Spleen (tissue), 11 donors: ENCODE data around the gene VMO1. TPM values are rescaled to one million over a fixed set of nuclear protein-coding genes. Genes with fewer than 3 reads are reported as not detected.
A peak's percentile ranks its signal among the peaks of the same experiment; 100 is the strongest.

Experiments
- DNase-seq: peaks from one replicate; pipeline ENCODE4 v3.0.0-alpha.2; 2020
- H3K27ac ChIP-seq, 8 donors: fragments of 200-600 bp; sonication (generic) in 7 of 8; 1 replicate in 4 of 8; 2 replicates in 4 of 8; pipeline versions ENCODE4 v1.5.0 to v1.8.0; 2016 to 2021; ENCODE audit warnings: inconsistent platforms in 4 of 8, mild to moderate bottlenecking in 4 of 8, moderate library complexity in 1 of 8
- H3K27me3 ChIP-seq, 7 donors: fragments of 200-600 bp; sonication (generic) in 6 of 7; replicated peaks in 1 of 7; 1 replicate in 4 of 7; 2 replicates in 3 of 7; pipeline versions ENCODE4 v1.5.0 to v1.8.0; 2016 to 2021; ENCODE audit warnings: inconsistent platforms in 3 of 7, mild to moderate bottlenecking in 1 of 7
- H3K36me3 ChIP-seq, 6 donors: fragments of 200-600 bp; sonication (generic) in 5 of 6; 1 replicate in 4 of 6; 2 replicates in 2 of 6; pipeline versions ENCODE4 v1.5.0 to v1.8.0; 2016 to 2021; ENCODE audit warnings: inconsistent platforms in 2 of 6
- H3K4me1 ChIP-seq, 6 donors: fragments of 200-600 bp; sonication (generic) in 5 of 6; 1 replicate in 3 of 6; 2 replicates in 3 of 6; pipeline versions ENCODE4 v1.5.0 to v1.8.0; 2016 to 2021; ENCODE audit warnings: inconsistent platforms in 3 of 6
- H3K4me3 ChIP-seq, 8 donors: fragments of 200-600 bp; sonication (generic) in 7 of 8; 1 replicate in 4 of 8; 2 replicates in 4 of 8; pipeline versions ENCODE4 v1.5.0 to v1.8.0; 2016 to 2021; ENCODE audit warnings: inconsistent platforms in 4 of 8, mild to moderate bottlenecking in 4 of 8, moderate library complexity in 2 of 8
- H3K9me3 ChIP-seq, 8 donors: fragments of 200-600 bp; sonication (generic) in 7 of 8; 1 replicate in 4 of 8; 2 replicates in 4 of 8; pipeline versions ENCODE4 v1.5.0 to v1.8.0; 2016 to 2021; ENCODE audit warnings: inconsistent platforms in 4 of 8
- CTCF ChIP-seq, 11 experiments: fragments of 200-600 bp in 7 of 11; fragments of 450-650 bp in 4 of 11; sonication (generic) in 4 of 11; IDR thresholded peaks in 8 of 11; conservative IDR thresholded peaks in 3 of 11; 1 replicate in 7 of 11; 2 replicates in 4 of 11; pipeline versions ENCODE4 v1.4.0 to v1.8.0; 2016 to 2021; ENCODE audit warnings: antibody characterized with exemption in 11 of 11, inconsistent platforms in 4 of 11, mild to moderate bottlenecking in 1 of 11
- POLR2A ChIP-seq, 3 donors: fragments of 450-650 bp; IDR thresholded peaks; one replicate each; pipeline ENCODE4 v1.5.1; 2017; ENCODE audit warnings: antibody characterized with exemption in 3 of 3, mild to moderate bottlenecking in 1 of 3
- POLR2AphosphoS5 ChIP-seq, 3 donors: sonication (generic); formaldehyde crosslinking; IDR thresholded peaks; one replicate each; pipeline ENCODE4 v1.5.1; 2017; ENCODE audit warnings: antibody characterized with exemption in 3 of 3
- WGBS, 5 donors: extraction: QIAGEN DNeasy Blood & Tissue Kit in 3 of 5; methylation state at CpG; one replicate each; pipeline versions ENCODE4 v1.1.5 to v1.1.7; 2013 to 2018; 5-methylcytosine and 5-hydroxymethylcytosine counted together
- intact Hi-C: fragments of 100-400 bp; cut with DNase I; formaldehyde crosslinking; loops from one replicate; pipeline ENCODE4 v1.15.0; 2023; ENCODE audit warnings: low total_unique reads
- polyA plus RNA-seq, 3 donors: library from polyadenylated mRNA; stranded (reverse); fragments of 200-250 nt; gene quantifications; one replicate each; pipeline ENCODE4 v1.2.1, GENCODE V29; 2013
- total RNA-seq, 7 donors: library from RNA; depleted of rRNA in 3 of 7; stranded (reverse); fragments of >200 nt in 3 of 7; fragmentation: NEBNext Ultra II Directional in 4 of 7; extraction: Animal tissue kit (Norgen Biotek cat#: 25700) in 4 of 7; gene quantifications; one replicate each; pipeline versions ENCODE4 v1.1.0 to v1.2.1, GENCODE V29; 2016 to 2021
- donor health status: healthy with polysubstance abuse.
- donor health status: DM: no; HTN: no; CAD: no; lungs with moderate emphysema.
- donor health status: DM: no; HTN: no; CAD: no.
- donor health status: Bipolar disorder and iron deficiency.
- donor health status: healthy.
- donor health status: DM: no; HTN: no; CAD: no.
- donor health status: DM: yes; HTN: yes; CAD: no.

Gene VMO1
- total and polyA plus RNA-seq, 10 donors: 5.0 to 74.3 (median 12.0) TPM

DNA sequence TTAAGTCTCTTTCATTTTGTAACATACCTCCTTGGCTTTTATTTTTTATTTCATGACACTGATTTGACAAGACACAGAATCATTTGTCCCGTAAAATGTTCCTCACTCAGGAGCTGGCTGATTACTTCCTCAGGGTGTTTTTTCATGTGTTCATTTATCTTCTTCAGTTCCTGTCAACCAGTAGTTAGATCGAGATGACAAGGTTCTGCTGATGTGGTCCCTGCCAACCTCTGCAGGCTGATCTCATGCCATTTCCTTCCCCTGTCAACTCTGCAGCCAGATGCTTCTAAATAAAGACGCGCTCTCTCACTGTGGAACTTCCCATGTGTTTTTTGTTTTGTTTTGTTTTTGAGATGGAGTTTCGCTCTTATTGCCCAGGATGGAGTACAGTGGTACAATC is 38.3 kb downstream of the VMO1 start:
- Histone ChIP-seq H3K4me1 (peaks cover 9 to 39% (median 19%) of the 10 kb centered on the region in 6 donors), H3K27ac (peak overlapping the region in 7 of 8 donors; percentile 41 to 74 (median 63)), H3K27me3 (peaks cover 0 to 61% (median 3%) of the 10 kb centered on the region in 7 donors), H3K9me3 (no peaks in the 10 kb centered on the region), H3K4me3 (peak overlapping the region in 3 of 8 donors; percentile 0 to 43 (median 5)), H3K36me3 (no peaks in the 10 kb centered on the region)
- WGBS, 5 donors: 2 to 5% (median 3%) methylated on average over 5 of the region's 5 CpGs
- no peak for DNase-seq
- TF ChIP-seq CTCF (IDR thresholded peaks at IDR 0.05 in 8 of 11, conservative IDR thresholded peaks at IDR 0.05 in 3 of 11) (no peak), POLR2AphosphoS5 (IDR thresholded peaks at IDR 0.05) (peak in 1 of 3 donors; percentile 74), POLR2A (IDR thresholded peaks at IDR 0.05) (no peak)
- intact Hi-C loops: no loop called here

DNA sequence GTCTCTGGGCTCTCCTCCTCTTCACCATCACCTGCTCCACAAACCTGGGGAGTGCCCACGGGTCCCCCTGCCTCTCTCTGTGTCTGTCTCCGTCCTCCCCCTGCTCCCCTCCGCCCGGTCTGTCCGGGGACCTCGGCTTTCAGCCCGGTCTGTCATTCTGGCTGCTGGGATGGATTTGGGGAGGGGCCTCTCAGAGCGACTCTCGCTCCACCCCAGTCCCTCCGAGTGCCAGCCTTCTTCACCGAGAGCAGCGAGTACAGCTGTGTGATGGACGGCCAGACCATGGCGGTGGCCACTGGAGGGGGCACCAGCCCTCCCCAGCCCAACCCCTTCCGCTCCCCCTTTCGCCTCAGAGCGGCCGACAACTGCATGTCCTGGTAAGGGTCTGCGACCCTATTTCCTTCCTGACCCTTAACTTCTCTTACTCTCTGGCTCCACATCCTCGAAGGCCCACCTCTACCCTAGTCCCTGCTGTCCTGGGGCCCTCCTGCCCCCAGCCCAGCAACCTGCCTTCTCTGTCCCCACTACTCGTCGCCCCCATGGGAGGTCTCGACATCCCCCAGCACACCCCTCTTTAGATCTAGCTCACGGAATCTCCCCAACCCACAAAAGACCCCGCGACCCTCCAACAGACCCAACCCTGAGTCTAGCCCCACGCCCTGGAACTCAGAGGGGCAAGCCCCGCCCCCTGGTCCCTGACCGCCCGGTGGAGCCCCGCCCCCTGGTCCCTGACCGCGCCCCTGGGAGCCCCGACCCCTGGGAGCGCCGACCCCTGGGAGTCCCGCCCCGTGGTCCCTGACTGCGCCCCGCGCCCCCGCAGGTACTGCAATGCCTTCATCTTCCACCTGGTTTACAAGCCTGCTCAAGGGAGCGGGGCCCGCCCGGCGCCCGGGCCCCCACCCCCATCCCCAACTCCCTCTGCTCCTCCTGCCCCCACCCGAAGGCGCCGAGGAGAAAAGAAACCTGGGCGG is 40.9 kb downstream of the VMO1 start:
- WGBS, 5 donors: 19 to 33% (median 21%) methylated on average over 44 to 51 of the region's 51 CpGs
- TF ChIP-seq POLR2A (IDR thresholded peaks at IDR 0.05) (no peak), CTCF (IDR thresholded peaks at IDR 0.05 in 8 of 11, conservative IDR thresholded peaks at IDR 0.05 in 3 of 11) (no peak), POLR2AphosphoS5 (IDR thresholded peaks at IDR 0.05) (no peak)
- Histone ChIP-seq H3K4me1 (peaks cover 9 to 42% (median 20%) of the 10 kb centered on the region in 6 donors), H3K4me3 (no peak overlapping the region), H3K27ac (no peak overlapping the region), H3K36me3 (no peaks in the 10 kb centered on the region), H3K9me3 (no peaks in the 10 kb centered on the region), H3K27me3 (peaks cover 0 to 55% (median 3%) of the 10 kb centered on the region in 7 donors)
- no peak for DNase-seq
- intact Hi-C loops: no loop called here

- Histone ChIP-seq H3K27me3 (peaks cover 0 to 65% (median 3%) of the 10 kb centered on the region in 7 donors), H3K4me3 (no peak overlapping the region), H3K27ac (no peak overlapping the region), H3K4me1 (peaks cover 9 to 50% (median 28%) of the 10 kb centered on the region in 6 donors), H3K36me3 (no peaks in the 10 kb centered on the region), H3K9me3 (no peaks in the 10 kb centered on the region)
- 87 to 95% (median 92%) methylated on average over 9 of the region's 9 CpGs for WGBS, 5 donors
- peak; percentile 50 for DNase-seq
- intact Hi-C loops: no loop called here
- no peak for TF ChIP-seq POLR2A (IDR thresholded peaks at IDR 0.05)
- no peak for TF ChIP-seq POLR2AphosphoS5 (IDR thresholded peaks at IDR 0.05)
- TF ChIP-seq CTCF (IDR thresholded peaks at IDR 0.05 in 8 of 11, conservative IDR thresholded peaks at IDR 0.05 in 3 of 11): no peak
Measured at GRCh38 chr17:4743898-4744297, 42.3 kb downstream of the VMO1 start.

DNA sequence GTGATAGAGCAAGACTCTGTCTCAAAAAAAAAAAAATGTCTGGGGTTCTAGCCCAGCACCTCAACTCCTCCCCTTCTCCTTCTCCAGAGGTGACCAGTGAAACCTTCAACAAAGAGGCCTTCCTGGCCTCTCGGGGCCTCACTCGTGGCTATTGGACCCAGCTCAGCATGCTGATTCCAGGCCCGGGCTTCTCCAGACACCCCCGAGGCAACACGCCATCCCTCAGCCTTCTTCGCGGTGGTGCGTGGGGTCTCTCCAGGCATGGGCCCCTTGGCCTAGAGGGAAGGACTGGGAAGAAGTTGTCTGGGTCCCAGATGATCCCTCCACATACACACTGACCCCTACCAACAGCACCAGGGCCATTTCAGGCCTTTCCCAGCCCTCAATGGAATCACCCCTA is 42.9 kb downstream of the VMO1 start:
- H3K36me3 ChIP-seq: no peaks in the 10 kb centered on the region
- H3K27me3 ChIP-seq: peaks cover 0 to 65% (median 3%) of the 10 kb centered on the region in 7 donors
- no peak for TF ChIP-seq POLR2A (IDR thresholded peaks at IDR 0.05)
- TF ChIP-seq CTCF (IDR thresholded peaks at IDR 0.05 in 8 of 11, conservative IDR thresholded peaks at IDR 0.05 in 3 of 11): no peak
- TF ChIP-seq POLR2AphosphoS5 (IDR thresholded peaks at IDR 0.05): no peak
- 89 to 97% (median 91%) methylated on average over 8 of the region's 8 CpGs for WGBS, 5 donors
- no peak for DNase-seq
- H3K4me1 ChIP-seq: peaks cover 5 to 50% (median 30%) of the 10 kb centered on the region in 6 donors
- no peak overlapping the region for H3K27ac ChIP-seq
- H3K4me3 ChIP-seq: no peak overlapping the region
- no peaks in the 10 kb centered on the region for H3K9me3 ChIP-seq
- intact Hi-C loops: no loop called here
